ENCODE results near the gene ITPR2.

ITPR2 gene

DNA sequence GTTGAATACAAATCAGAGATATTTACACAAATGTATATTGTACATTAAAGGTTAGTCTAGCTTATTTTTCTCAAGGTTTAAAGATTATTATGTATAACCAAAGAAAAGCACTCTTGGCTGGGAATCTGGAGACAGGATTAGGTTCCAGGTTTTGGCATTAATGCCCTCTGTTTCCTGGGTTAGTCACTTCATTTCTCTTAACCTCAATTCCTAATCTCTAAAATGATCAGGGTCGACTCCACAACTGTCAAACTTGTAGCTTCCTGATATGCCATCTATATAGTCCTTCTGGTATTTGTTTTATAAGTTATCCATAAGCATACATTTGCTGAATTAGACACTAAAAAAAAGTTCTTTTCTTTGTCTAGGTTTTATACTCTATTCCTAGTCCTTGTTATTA is 2.6 kb downstream of the ITPR2 start:
- TF ChIP-seq, protein P1, sequence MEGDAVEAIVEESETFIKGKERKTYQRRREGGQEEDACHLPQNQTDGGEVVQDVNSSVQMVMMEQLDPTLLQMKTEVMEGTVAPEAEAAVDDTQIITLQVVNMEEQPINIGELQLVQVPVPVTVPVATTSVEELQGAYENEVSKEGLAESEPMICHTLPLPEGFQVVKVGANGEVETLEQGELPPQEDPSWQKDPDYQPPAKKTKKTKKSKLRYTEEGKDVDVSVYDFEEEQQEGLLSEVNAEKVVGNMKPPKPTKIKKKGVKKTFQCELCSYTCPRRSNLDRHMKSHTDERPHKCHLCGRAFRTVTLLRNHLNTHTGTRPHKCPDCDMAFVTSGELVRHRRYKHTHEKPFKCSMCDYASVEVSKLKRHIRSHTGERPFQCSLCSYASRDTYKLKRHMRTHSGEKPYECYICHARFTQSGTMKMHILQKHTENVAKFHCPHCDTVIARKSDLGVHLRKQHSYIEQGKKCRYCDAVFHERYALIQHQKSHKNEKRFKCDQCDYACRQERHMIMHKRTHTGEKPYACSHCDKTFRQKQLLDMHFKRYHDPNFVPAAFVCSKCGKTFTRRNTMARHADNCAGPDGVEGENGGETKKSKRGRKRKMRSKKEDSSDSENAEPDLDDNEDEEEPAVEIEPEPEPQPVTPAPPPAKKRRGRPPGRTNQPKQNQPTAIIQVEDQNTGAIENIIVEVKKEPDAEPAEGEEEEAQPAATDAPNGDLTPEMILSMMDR (conservative IDR thresholded peaks at IDR 0.05; ENCODE audit: low read depth, low read length): no peak
- no peak overlapping the region for H3K4me3 ChIP-seq (ENCODE audit: low read length)
- DNase-seq (ENCODE audit: low read depth): no peak

DNA sequence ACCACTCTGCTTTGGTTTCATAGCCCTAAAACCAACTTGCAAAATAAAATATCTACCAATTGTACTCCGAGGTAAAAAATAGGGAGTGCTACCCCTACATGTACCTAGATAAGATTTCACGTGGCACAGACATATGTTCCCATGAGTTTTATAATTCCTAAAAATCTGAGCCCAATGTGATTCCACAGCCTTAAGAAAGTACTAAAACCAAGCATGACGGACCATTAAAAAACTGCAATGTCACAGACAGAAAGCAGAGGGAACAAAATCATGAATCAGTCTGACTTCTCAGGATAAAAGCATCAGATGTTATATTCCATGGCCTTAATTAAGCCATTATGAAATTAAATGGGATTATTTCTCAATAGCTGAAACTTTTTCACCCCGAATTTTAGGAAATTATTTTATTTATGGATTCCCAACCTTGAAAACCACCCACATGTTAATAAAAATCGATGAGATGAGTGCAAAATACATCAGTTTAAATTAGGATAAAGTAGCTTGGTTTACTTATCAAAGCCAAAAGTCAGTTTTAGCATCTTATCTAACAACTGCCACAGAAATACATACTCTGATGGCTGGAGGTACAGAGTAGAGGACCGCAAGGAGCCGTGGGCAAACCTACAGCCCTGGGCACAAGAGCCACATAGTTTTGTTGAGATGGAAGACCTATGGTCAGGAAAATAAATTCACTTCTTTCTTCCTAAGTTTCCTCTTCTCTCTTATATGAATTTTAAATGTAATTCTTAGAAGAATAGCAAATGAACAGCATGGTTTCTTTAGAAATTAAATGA is 4.5 kb downstream of the ITPR2 start:
- no peak for DNase-seq (ENCODE audit: low read depth)
- TF ChIP-seq, protein P1 (conservative IDR thresholded peaks at IDR 0.05; ENCODE audit: low read depth, low read length): no peak
- no peak overlapping the region for H3K4me3 ChIP-seq (ENCODE audit: low read length)

DNA sequence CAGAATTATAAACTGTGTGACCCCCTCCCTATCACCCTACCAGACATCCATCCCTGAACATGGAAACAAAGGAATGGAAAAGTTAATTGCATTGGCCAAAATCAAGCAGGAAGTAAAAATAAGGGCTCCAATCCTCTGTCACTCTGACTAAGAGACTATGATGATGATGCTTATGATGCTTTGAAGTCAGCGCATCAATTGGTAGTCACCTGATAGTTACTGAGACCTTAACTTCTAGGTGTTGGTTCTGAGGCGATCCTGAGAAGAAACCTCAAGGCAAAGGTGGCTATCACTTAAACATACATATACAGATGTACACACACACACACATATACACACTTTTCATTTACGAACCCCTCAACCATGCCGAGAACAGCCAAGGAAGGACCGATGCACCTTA is 6.6 kb downstream of the ITPR2 start:
- no peak overlapping the region for H3K4me3 ChIP-seq (ENCODE audit: low read length)
- DNase-seq (ENCODE audit: low read depth): no peak
- TF ChIP-seq, protein P1 (conservative IDR thresholded peaks at IDR 0.05; ENCODE audit: low read depth, low read length): no peak

DNA sequence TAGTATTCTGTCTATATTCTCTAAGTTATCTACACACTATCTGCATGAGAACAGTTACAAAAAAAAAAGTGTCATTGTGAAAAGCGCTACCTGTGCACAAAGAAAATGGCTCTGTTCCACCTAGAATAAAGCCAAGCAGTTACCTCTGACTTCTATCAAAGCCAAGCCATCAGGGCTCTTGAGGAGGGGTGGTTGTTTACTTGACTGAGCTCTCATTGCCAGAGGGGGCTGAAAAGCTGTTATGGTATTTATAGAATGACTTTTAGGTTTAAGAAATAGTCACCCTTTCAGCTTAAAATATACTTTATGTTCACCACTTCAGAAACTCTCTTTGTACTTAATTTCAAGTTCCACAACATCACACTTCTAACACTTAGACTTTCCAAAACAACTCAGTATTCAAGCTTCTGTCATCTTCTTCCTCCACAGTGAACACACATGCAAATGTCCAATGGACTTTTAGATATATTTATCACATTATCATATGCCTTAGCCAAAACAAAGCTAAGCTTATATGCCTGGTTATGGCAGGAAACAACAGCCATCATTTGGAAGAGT is 7.5 kb downstream of the ITPR2 start:
- no peak for DNase-seq (ENCODE audit: low read depth)

DNA sequence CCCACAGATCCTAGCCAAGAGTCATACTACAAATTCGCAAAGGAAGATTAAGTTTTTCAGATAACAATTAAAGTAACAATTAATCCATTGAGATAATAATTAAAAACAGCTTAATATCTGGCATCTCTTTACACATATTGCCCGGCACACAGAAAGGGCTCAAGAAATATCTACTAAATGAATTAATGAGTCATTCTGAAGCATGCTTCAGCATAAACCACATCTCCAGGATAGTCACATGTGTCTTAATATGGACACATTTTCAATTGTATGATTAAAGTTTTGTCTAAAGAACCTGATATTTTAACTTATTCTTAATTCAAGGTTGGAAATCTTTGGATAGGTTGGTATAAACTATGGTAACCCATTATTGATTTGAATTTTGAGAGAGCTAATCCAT is 9.6 kb downstream of the ITPR2 start:
- no peak overlapping the region for H3K4me3 ChIP-seq (ENCODE audit: low read length)
- no peak for DNase-seq (ENCODE audit: low read depth)
- TF ChIP-seq, protein P1 (conservative IDR thresholded peaks at IDR 0.05; ENCODE audit: low read depth, low read length): no peak

More for the DNA sequence above, 7.5 kb downstream of the ITPR2 start:
- no peak overlapping the region for H3K4me3 ChIP-seq (ENCODE audit: low read length)
- TF ChIP-seq, protein P1 (conservative IDR thresholded peaks at IDR 0.05; ENCODE audit: low read depth, low read length): no peak

DNA sequence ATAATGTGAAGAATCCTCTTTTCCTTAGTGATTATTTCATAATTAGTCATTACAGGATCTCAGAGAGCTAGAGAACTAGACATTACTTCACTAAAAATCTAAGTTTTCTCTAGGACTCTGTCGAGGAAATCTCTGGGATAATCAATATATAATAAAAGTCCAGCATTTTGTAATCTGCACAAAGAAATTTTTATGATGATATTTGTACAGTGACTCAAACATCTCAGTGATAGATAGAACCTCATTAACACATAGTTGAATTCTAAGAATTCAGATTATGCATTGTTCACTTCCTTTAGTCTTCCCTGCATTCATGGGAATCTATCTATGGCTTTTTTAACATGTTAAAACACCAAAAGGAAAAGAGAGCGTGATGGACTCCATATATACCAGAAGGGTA is 11.0 kb downstream of the ITPR2 start:
- TF ChIP-seq, protein P1 (conservative IDR thresholded peaks at IDR 0.05; ENCODE audit: low read depth, low read length): no peak
- no peak overlapping the region for H3K4me3 ChIP-seq (ENCODE audit: low read length)

DNA sequence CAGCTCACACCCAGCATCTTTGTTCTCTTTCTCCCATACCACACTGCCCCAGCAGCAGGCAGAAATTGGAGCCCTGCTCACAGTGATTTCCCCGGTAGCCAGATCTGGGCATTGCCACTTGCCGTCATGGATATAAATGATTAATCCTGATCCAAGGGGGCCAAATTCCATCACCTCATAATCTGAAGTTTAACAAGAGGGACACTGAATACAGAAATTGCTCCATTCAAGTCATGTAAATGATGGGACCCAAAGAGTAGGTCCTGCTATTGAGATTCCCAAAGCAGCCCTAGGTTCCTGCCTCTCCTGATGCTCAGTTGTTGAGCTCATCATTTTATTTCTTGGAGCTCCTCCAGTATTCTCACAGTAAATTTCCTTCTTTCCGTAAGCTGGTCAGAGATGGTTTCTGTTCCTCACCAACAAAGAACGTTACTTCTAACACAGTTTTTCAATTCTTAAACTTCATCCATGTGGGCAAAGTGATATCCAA is 11.7 kb downstream of the ITPR2 start:
- no peak overlapping the region for H3K4me3 ChIP-seq (ENCODE audit: low read length)

More for the DNA sequence above, 11.0 kb downstream of the ITPR2 start:
- no peak for DNase-seq (ENCODE audit: low read depth)

More for the DNA sequence above, 11.7 kb downstream of the ITPR2 start:
- no peak for DNase-seq (ENCODE audit: low read depth)
- TF ChIP-seq, protein P1 (conservative IDR thresholded peaks at IDR 0.05; ENCODE audit: low read depth, low read length): no peak

Measured in retinal pigment epithelial cell (primary cell).